Left kidney (tissue), 2 donors: Measurements from ENCODE around the gene TBCC. TPM values are rescaled to one million over a fixed set of nuclear protein-coding genes. Genes with fewer than 3 reads are reported as not detected.

ENCODE experiments used
- DNase-seq: peaks from one replicate; pipeline ENCODE4 v3.0.0-alpha.2; 2013
- polyA plus RNA-seq: library from polyadenylated mRNA; unstranded; fragments of 120-200 nt; gene quantifications from one replicate; pipeline ENCODE4 v1.2.1, GENCODE V29; 2013; ENCODE audit not compliant: insufficient read length

The TBCC gene
- polyA plus RNA-seq, 1 donor = 19.0 TPM

- no peak for DNase-seq
Observed at GRCh38 chr6:42697268-42697655, 48.6 kb downstream of the TBCC start.

- no peak for DNase-seq
Observed at GRCh38 chr6:42696526-42697267, 49.2 kb downstream of the TBCC start.

- DNase-seq = no peak
Observed at GRCh38 chr6:42694586-42694985, 51.3 kb downstream of the TBCC start.

Other genes with a start within 250 kb of the TBCC start
- 36.2 TPM for gene UBR2, start 182.1 kb downstream of the TBCC start, polyA plus RNA-seq
- 3.1 TPM for gene PRPH2, start 23.5 kb downstream of the TBCC start, polyA plus RNA-seq
- gene BICRAL, start 35.9 kb upstream of the TBCC start, polyA plus RNA-seq = 17.4 TPM
- gene RPL7L1, start 133.5 kb upstream of the TBCC start, polyA plus RNA-seq = 138 TPM
- gene PTCRA, start 169.9 kb upstream of the TBCC start, polyA plus RNA-seq = not detected
- 58.0 TPM for gene CNPY3, start 183.4 kb upstream of the TBCC start, polyA plus RNA-seq
- gene GNMT, start 214.7 kb upstream of the TBCC start, polyA plus RNA-seq = 2.1 TPM
- gene PEX6, start 233.1 kb upstream of the TBCC start, polyA plus RNA-seq = 18.2 TPM
- gene PPP2R5D, start 238.5 kb upstream of the TBCC start, polyA plus RNA-seq = 72.5 TPM